ENCODE measurements around the gene PIGT.

PIGT gene

DNA sequence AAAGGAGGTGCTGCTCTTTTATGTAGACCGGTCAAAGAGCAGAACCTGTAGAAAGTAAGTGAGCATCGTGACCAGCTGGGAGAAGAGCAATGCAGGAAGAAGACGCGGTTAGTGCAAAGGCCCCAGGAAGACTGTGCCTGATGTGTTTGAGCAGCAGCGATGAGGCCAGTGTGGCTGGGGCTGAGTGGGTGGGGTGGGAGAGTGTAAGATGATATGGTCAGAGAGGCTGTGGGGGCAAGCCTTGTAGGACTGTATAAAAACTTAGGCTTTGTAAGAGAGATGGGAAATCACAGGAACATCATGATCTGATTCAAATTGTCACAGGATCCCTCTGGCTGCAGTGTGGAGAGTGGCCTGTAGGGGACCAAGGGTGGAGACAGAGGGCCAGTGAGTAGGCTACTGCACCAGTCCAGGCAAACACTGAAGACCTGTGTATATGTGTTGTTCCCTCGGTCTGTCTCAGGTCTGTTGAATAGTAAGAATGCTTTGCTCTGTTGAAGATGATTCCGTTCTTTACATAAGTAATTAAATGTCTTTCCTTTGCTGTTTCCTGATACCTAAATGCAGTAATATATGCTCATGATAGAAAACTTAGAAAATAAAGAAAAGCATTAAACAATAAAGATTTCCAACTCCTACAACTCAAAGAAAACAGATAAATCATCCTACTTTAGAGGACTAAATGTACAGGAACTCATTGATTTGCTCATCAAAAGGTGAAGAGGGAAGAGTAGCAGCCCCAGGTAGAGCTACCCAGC lies 30.0 kb downstream of the PIGT start:
- TF ChIP-seq, protein P1, sequence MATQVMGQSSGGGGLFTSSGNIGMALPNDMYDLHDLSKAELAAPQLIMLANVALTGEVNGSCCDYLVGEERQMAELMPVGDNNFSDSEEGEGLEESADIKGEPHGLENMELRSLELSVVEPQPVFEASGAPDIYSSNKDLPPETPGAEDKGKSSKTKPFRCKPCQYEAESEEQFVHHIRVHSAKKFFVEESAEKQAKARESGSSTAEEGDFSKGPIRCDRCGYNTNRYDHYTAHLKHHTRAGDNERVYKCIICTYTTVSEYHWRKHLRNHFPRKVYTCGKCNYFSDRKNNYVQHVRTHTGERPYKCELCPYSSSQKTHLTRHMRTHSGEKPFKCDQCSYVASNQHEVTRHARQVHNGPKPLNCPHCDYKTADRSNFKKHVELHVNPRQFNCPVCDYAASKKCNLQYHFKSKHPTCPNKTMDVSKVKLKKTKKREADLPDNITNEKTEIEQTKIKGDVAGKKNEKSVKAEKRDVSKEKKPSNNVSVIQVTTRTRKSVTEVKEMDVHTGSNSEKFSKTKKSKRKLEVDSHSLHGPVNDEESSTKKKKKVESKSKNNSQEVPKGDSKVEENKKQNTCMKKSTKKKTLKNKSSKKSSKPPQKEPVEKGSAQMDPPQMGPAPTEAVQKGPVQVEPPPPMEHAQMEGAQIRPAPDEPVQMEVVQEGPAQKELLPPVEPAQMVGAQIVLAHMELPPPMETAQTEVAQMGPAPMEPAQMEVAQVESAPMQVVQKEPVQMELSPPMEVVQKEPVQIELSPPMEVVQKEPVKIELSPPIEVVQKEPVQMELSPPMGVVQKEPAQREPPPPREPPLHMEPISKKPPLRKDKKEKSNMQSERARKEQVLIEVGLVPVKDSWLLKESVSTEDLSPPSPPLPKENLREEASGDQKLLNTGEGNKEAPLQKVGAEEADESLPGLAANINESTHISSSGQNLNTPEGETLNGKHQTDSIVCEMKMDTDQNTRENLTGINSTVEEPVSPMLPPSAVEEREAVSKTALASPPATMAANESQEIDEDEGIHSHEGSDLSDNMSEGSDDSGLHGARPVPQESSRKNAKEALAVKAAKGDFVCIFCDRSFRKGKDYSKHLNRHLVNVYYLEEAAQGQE (IDR thresholded peaks at IDR 0.05; ENCODE audit: insufficient read depth in 1 of 2, low read depth in 2 of 2, low read length in 2 of 2): no peak
- TF ChIP-seq TAF1 (IDR thresholded peaks at IDR 0.05; ENCODE audit: borderline replicate concordance, insufficient read depth, low read length) (no peak), SIN3A (IDR thresholded peaks at IDR 0.05; ENCODE audit: borderline replicate concordance, insufficient read depth, low read length) (no peak), FOXP2 (optimal IDR thresholded peaks at IDR 0.05; ENCODE audit: borderline replicate concordance, extremely low read depth, extremely low read length, insufficient read depth) (no peak), POLR2AphosphoS5 (IDR thresholded peaks at IDR 0.05; ENCODE audit: low read depth, low read length) (no peak)

GRCh38 chr20:45448270-45448669 lies 32.3 kb downstream of the PIGT start:
- TF ChIP-seq SIN3A (IDR thresholded peaks at IDR 0.05; ENCODE audit: borderline replicate concordance, insufficient read depth, low read length): no peak
- TF ChIP-seq, protein P1 (IDR thresholded peaks at IDR 0.05; ENCODE audit: insufficient read depth in 1 of 2, low read depth in 2 of 2, low read length in 2 of 2): no peak
- no peak for TF ChIP-seq POLR2AphosphoS5 (IDR thresholded peaks at IDR 0.05; ENCODE audit: low read depth, low read length)
- no peak for TF ChIP-seq FOXP2 (optimal IDR thresholded peaks at IDR 0.05; ENCODE audit: borderline replicate concordance, extremely low read depth, extremely low read length, insufficient read depth)

DNA sequence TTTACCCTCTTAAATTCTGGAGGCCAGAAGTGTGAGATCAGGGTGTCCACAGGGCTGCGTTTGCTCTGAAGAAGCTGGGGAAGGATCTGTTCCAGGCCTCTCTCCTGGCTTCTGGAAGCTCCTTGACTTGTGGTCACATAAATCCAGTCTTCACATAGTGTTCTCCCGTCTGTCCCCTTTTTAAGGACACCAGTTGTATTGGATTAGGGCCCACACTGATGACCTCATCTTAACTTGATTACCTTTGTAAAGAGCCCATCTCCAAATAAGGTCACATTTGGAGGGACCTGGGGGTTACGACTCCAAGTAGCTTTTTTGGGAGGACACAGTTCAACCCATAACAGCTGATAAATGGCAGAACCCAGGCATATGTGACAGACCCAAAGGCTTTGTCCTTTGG lies 33.6 kb downstream of the PIGT start:
- TF ChIP-seq, protein P1 (IDR thresholded peaks at IDR 0.05; ENCODE audit: insufficient read depth in 1 of 2, low read depth in 2 of 2, low read length in 2 of 2): no peak
- TF ChIP-seq SIN3A (IDR thresholded peaks at IDR 0.05; ENCODE audit: borderline replicate concordance, insufficient read depth, low read length) (no peak), FOXP2 (optimal IDR thresholded peaks at IDR 0.05; ENCODE audit: borderline replicate concordance, extremely low read depth, extremely low read length, insufficient read depth) (no peak), POLR2AphosphoS5 (IDR thresholded peaks at IDR 0.05; ENCODE audit: low read depth, low read length) (no peak), TAF1 (IDR thresholded peaks at IDR 0.05; ENCODE audit: borderline replicate concordance, insufficient read depth, low read length) (no peak)

DNA sequence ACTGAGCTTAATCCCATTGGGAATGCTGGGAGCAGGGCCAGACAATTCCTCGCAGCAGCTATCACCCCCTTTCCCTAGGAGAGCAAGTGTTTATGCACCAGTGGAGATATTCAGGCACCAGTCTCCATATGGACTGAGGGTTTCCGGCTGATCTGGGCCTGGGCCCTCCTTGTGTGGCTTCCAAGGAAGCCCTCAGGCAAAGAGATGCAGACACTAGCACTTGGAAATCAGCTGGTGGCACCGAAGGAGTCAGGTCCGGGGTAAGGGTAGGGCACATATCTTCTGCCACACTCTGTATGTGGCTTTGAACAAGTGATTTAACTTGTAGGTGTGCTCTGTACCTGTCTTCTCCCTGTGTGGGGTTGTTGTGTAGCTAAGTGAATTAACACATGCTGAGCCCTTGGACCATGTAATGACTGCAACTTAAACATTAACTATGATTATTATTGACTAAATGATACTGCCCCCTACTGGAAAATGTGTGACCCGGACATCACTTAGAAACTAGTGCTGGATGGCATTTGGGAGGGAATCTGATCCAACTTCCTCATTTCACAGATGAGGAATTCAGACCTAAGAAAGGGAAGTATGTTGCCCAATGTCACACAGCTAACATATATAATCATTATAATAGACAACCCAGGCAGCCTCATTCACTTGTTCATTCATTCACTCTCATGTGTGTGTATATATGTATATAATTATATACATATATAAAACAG lies 34.3 kb downstream of the PIGT start:
- TF ChIP-seq TAF1 (IDR thresholded peaks at IDR 0.05; ENCODE audit: borderline replicate concordance, insufficient read depth, low read length): no peak
- no peak for TF ChIP-seq FOXP2 (optimal IDR thresholded peaks at IDR 0.05; ENCODE audit: borderline replicate concordance, extremely low read depth, extremely low read length, insufficient read depth)
- TF ChIP-seq SIN3A (IDR thresholded peaks at IDR 0.05; ENCODE audit: borderline replicate concordance, insufficient read depth, low read length): no peak
- TF ChIP-seq, protein P1 (IDR thresholded peaks at IDR 0.05; ENCODE audit: insufficient read depth in 1 of 2, low read depth in 2 of 2, low read length in 2 of 2): no peak
- TF ChIP-seq POLR2AphosphoS5 (IDR thresholded peaks at IDR 0.05; ENCODE audit: low read depth, low read length): no peak

Data from PFSK-1 (cell line).